ENCODE results near the gene HOXA11. TPM values are rescaled to one million over a fixed set of nuclear protein-coding genes. Genes with fewer than 3 reads are reported as not detected.
A peak's percentile ranks its signal among the peaks of the same experiment; 100 is the strongest.

HOXA11 gene
- total RNA-seq, 1 donor from 2014 or later: 4.2 TPM

DNA sequence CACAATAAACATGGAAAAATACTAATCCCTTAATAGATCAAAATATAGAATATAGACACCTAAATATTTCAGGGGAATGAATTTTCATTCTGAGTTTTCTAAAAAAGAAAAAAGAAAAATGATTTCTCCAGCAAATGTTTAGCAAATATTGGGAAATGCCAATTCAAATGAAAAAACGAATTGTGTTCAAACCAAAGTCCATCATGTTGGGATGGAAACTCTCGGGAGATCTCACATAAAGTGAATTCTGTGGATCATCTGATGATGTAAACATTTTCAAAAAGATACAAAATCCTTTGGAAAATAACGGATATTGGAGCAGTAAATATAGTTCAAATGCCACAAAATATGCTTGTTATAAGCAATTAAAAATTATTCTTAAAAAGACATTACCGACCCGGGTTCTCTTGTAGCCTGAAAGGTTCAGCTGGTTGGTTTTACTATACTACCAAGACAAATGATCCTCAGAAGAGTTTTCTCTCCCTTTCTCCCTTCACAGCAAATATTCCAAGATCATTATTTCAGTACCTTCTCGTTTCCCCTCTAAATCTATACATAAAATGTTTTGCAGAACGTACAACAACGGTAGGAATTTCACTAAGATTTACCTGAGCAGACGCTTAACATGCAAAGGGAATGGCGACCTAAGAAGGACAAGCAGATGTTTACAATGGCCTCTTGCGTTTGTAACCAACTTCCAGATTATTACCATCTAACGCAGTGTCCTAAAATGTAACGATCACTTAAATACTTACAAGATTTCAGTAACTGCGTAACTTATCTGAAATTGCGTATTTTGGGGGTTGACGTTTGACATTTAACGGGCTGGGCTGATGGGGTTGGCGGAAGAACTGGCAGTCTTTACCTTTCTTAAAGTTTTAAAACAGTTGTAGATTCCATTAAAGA, 12.4 kb upstream of the HOXA11 start:
- Mint-ChIP-seq H3K9me3 (no peaks in the 10 kb centered on the region), H3K4me3 (peak overlapping the region; percentile 81), H3K36me3 (no peaks in the 10 kb centered on the region), H3K27ac (peak overlapping the region; percentile 11), H3K4me1 (peaks cover 28% of the 10 kb centered on the region), H3K27me3 (ENCODE audit: low read depth) (peaks cover 89% of the 10 kb centered on the region)
- no peak for DNase-seq (ENCODE audit: low spot score in 2 of 2, unreplicated experiment in 2 of 2)
- TF ChIP-seq, protein P1, sequence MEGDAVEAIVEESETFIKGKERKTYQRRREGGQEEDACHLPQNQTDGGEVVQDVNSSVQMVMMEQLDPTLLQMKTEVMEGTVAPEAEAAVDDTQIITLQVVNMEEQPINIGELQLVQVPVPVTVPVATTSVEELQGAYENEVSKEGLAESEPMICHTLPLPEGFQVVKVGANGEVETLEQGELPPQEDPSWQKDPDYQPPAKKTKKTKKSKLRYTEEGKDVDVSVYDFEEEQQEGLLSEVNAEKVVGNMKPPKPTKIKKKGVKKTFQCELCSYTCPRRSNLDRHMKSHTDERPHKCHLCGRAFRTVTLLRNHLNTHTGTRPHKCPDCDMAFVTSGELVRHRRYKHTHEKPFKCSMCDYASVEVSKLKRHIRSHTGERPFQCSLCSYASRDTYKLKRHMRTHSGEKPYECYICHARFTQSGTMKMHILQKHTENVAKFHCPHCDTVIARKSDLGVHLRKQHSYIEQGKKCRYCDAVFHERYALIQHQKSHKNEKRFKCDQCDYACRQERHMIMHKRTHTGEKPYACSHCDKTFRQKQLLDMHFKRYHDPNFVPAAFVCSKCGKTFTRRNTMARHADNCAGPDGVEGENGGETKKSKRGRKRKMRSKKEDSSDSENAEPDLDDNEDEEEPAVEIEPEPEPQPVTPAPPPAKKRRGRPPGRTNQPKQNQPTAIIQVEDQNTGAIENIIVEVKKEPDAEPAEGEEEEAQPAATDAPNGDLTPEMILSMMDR (IDR thresholded peaks at IDR 0.05; ENCODE audit: unreplicated experiment): no peak

DNA sequence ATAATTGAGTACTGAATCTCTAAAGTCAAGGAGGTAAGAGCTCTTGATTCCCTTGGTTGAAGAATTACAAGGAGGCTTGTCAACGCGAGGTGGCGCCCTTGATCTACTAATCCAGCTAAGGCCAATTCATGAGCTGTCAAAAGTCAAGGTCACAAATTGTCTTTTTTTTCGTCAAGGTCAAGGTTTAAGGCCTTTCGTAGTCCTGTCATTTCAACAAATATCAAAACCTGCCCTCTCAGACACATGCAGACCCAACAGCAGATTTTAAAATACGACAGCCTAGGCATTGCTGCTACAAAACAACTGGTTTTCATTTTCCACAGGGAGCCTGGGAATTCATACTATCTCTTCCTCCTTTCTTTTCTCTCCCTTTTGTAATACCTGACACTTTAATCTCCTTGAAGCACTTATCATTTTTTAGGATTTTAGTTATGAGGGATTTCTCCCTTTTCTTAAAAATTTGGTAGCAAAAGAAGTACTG, 11.3 kb upstream of the HOXA11 start:
- H3K27ac Mint-ChIP-seq: peak overlapping the region; percentile 56

DNA sequence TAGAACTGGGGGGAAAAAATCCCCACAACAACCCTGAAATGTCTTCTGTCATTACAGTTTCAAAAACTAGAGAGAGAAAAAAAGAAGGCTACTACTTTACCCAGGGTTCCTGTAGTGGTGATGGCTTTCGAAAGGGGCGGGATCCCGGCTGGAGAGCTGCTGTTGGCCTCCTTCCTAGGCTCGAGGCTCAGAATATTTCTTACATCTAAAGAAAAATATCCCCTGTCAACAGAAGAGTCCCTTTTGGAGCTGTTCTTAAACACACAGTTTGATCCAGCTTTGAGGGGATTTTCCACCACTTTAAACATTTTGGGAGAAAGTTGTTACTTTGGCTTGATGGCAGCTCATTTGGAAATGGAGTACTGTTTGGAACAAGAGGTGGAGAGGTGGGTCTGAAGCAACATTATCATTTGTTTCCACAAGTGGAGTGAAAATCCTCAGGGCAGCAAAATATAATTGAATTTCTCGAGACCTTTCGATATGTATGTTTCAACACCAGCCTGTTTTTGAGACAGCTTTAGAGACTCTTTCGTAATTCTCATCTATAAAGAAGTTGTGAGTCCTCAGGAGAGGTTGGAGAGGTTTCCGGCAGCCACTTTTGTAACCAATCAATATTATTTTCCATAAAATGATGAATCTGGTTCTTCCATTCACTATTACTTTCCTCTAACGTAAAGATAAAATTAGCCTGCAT, 9.8 kb upstream of the HOXA11 start:
- peak overlapping the region; percentile 67 for H3K4me3 Mint-ChIP-seq
- H3K9me3 Mint-ChIP-seq: no peaks in the 10 kb centered on the region
- peak overlapping the region; percentile 36 for H3K27ac Mint-ChIP-seq
- no peaks in the 10 kb centered on the region for H3K36me3 Mint-ChIP-seq
- H3K4me1 Mint-ChIP-seq: peaks cover 33% of the 10 kb centered on the region
- peak in 1 of 2 experiments; percentile 37 for DNase-seq (ENCODE audit: low spot score in 2 of 2, unreplicated experiment in 2 of 2)
- H3K27me3 Mint-ChIP-seq (ENCODE audit: low read depth): peaks cover 91% of the 10 kb centered on the region
- TF ChIP-seq, protein P1 (IDR thresholded peaks at IDR 0.05; ENCODE audit: unreplicated experiment): no peak

More for the DNA sequence above, 11.3 kb upstream of the HOXA11 start:
- peak in 1 of 2 experiments; percentile 86 for DNase-seq (ENCODE audit: low spot score in 2 of 2, unreplicated experiment in 2 of 2)
- Mint-ChIP-seq H3K9me3 (no peaks in the 10 kb centered on the region), H3K27me3 (ENCODE audit: low read depth) (peaks cover 89% of the 10 kb centered on the region), H3K36me3 (no peaks in the 10 kb centered on the region), H3K4me3 (peak overlapping the region; percentile 60), H3K4me1 (peaks cover 31% of the 10 kb centered on the region)
- TF ChIP-seq, protein P1 (IDR thresholded peaks at IDR 0.05; ENCODE audit: unreplicated experiment): peak; percentile 71

DNA sequence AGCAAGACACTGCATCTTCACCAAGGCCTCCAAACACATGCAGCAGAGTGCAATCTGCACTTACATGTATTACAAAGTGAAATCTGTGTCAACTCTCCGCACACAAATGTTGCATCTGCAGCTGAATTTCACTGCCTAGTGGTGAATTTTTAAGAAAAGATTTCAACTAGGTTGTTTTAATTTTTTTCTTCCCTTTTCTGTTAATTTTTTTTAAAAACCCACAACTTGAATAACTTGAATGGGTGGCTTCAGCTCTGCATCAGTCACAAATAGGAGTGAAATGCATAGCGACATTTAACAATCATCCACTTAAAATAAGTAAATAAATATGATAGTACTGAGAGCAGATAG, 8.9 kb upstream of the HOXA11 start:
- TF ChIP-seq, protein P1 (IDR thresholded peaks at IDR 0.05; ENCODE audit: unreplicated experiment): no peak
- Mint-ChIP-seq H3K4me3 (peak overlapping the region; percentile 67), H3K27ac (peak overlapping the region; percentile 94)

DNA sequence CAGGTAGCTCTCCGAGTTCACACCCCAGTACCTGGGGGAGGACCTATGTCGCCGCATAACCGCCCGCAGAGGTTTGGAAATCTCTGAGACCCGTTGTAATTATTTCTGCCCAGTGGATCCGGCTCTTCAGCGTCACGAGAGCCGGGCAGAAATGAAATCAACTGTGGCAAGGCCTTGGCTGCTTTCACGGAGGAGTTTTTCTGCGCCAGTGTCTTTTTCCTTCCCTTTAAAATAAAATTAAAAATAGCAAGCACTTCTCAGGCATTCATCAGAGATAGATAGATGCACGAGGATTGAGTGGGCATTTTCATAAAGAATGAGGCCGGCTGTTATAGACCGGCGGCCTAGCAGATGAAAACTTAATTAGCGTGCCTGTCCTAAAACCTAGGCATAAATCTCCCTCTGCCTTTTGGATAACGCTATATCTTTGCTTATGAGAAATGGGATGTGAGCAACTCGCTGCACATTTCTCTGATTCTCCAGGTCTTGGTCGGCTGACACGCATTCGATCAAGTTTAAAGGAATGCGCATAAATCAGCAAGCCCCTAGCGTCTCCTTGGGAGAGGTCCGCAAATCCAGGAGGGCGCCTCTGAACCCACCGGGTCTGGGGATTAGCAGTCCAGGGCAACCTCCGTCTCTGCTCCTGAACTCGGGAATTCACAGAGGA, 8.4 kb upstream of the HOXA11 start:
- H3K27me3 Mint-ChIP-seq (ENCODE audit: low read depth): peaks cover 96% of the 10 kb centered on the region
- H3K4me3 Mint-ChIP-seq: peak overlapping the region; percentile 67
- no peaks in the 10 kb centered on the region for H3K9me3 Mint-ChIP-seq
- H3K36me3 Mint-ChIP-seq: no peaks in the 10 kb centered on the region
- TF ChIP-seq, protein P1 (IDR thresholded peaks at IDR 0.05; ENCODE audit: unreplicated experiment): no peak
- DNase-seq (ENCODE audit: low spot score in 2 of 2, unreplicated experiment in 2 of 2): peak in 1 of 2 experiments; percentile 39
- H3K4me1 Mint-ChIP-seq: peaks cover 42% of the 10 kb centered on the region
- H3K27ac Mint-ChIP-seq: peak overlapping the region; percentile 94

More for the DNA sequence above, 8.9 kb upstream of the HOXA11 start:
- no peaks in the 10 kb centered on the region for H3K9me3 Mint-ChIP-seq
- H3K4me1 Mint-ChIP-seq: peaks cover 39% of the 10 kb centered on the region
- peaks cover 96% of the 10 kb centered on the region for H3K27me3 Mint-ChIP-seq (ENCODE audit: low read depth)
- DNase-seq (ENCODE audit: low spot score in 2 of 2, unreplicated experiment in 2 of 2): no peak
- H3K36me3 Mint-ChIP-seq: no peaks in the 10 kb centered on the region

All from mesothelial cell of epicardium (in vitro differentiated cells).